Keratinocyte (primary cell): ENCODE results near the gene RALGAPA2. TPM values are rescaled to one million over a fixed set of nuclear protein-coding genes. Genes with fewer than 3 reads are reported as not detected.

Source experiments
- DNase-seq: peaks from one replicate; pipeline ENCODE4 v3.0.0-alpha.2; 2011; ENCODE audit warnings: low read depth, missing footprints, low spot score
- FAIRE-seq: peaks from 2 replicates; lab custom pipeline; 2011; peaks lifted over from hg19 to GRCh38; lab: Jason Lieb, UNC
- H2AFZ ChIP-seq: 2 replicates; pipeline ENCODE4 v1.6.0; 2012; ENCODE audit warnings: low read length, control low read depth, inconsistent platforms; ENCODE audit not compliant: control insufficient read depth
- H3K27ac ChIP-seq: 2 replicates; pipeline ENCODE4 v1.5.1; 2011; ENCODE audit warnings: low read length; ENCODE audit not compliant: control insufficient read depth, insufficient read depth
- H3K27me3 ChIP-seq: 3 replicates; pipeline ENCODE4 v1.6.0; 2011; ENCODE audit warnings: low read length; ENCODE audit not compliant: control insufficient read depth, insufficient read depth; ENCODE audit errors: extremely low read depth
- H3K36me3 ChIP-seq, 2 experiments: 2 replicates in 1 of 2; 3 replicates in 1 of 2; pipeline ENCODE4 v1.5.1; 2011; ENCODE audit warnings: low read length in 2 of 2, mild to moderate bottlenecking in 1 of 2; ENCODE audit not compliant: control insufficient read depth in 2 of 2, insufficient read depth in 2 of 2; ENCODE audit errors: extremely low read depth in 1 of 2
- H3K4me1 ChIP-seq: 3 replicates; pipeline ENCODE4 v1.5.1; 2011; ENCODE audit warnings: low read length; ENCODE audit not compliant: control insufficient read depth, insufficient read depth; ENCODE audit errors: extremely low read depth
- H3K4me2 ChIP-seq: 3 replicates; pipeline ENCODE4 v1.6.0; 2011; ENCODE audit warnings: low read depth, low read length; ENCODE audit not compliant: control insufficient read depth, insufficient read depth; ENCODE audit errors: extremely low read depth
- H3K4me3 ChIP-seq, 3 experiments: fragments of 200-600 bp in 1 of 3; sonication (generic) in 1 of 3; 2 replicates in 2 of 3; 3 replicates in 1 of 3; pipeline ENCODE4 v1.5.1; 2011 to 2016; ENCODE audit warnings: low read length in 3 of 3, mild to moderate bottlenecking in 3 of 3, control low read depth in 2 of 3, inconsistent platforms in 1 of 3, low read depth in 1 of 3, mixed read lengths in 1 of 3, mixed run types in 1 of 3, moderate library complexity in 1 of 3; ENCODE audit not compliant: control insufficient read depth in 2 of 3, insufficient read depth in 2 of 3; ENCODE audit errors: extremely low read depth in 1 of 3
- H3K79me2 ChIP-seq: 2 replicates; pipeline ENCODE4 v1.6.0; 2012; ENCODE audit warnings: low read length; ENCODE audit not compliant: control insufficient read depth, insufficient read depth
- H3K9ac ChIP-seq: 3 replicates; pipeline ENCODE4 v1.6.0; 2011; ENCODE audit warnings: low read length; ENCODE audit not compliant: control insufficient read depth, insufficient read depth; ENCODE audit errors: extremely low read depth
- H3K9me1 ChIP-seq: 3 replicates; pipeline ENCODE4 v1.6.0; 2011; ENCODE audit warnings: low read length; ENCODE audit not compliant: control insufficient read depth, insufficient read depth; ENCODE audit errors: extremely low read depth
- H3K9me3 ChIP-seq: 2 replicates; pipeline ENCODE4 v1.5.1; 2012; ENCODE audit warnings: low read depth, low read length; ENCODE audit not compliant: control insufficient read depth
- H4K20me1 ChIP-seq: 3 replicates; pipeline ENCODE4 v1.6.0; 2011; ENCODE audit warnings: low read length; ENCODE audit not compliant: control insufficient read depth, insufficient read depth; ENCODE audit errors: extremely low read depth
- CTCF ChIP-seq, 3 experiments: IDR thresholded peaks in 1 of 3; conservative IDR thresholded peaks in 1 of 3; optimal IDR thresholded peaks in 1 of 3; 2 replicates in 2 of 3; 3 replicates in 1 of 3; pipeline versions ENCODE3 to v1.5.1; 2011; ENCODE audit warnings: low read length in 3 of 3, mild to moderate bottlenecking in 3 of 3, moderate library complexity in 2 of 3, control low read depth in 1 of 3, inconsistent platforms in 1 of 3; ENCODE audit not compliant: insufficient read depth in 2 of 3; ENCODE audit errors: extremely low read depth in 1 of 3
- EZH2 ChIP-seq: IDR thresholded peaks from one replicate; pipeline ENCODE4 v1.6.1; 2012; ENCODE audit warnings: inconsistent platforms, mild to moderate bottlenecking, low read length, moderate library complexity
- dilution Hi-C: fragments of 300-500 bp; cut with MboI; formaldehyde crosslinking; loops from one replicate; pipeline ENCODE4 v1.7.0; 2020; ENCODE audit warnings: low sequenced_read_pairs; ENCODE audit not compliant: extremely low pct_ligation_motif_present
- polyA plus RNA-seq, 5 experiments: library from polyadenylated mRNA; depleted of rRNA in 3 of 5; stranded (reverse) in 3 of 5; stranded (forward) in 1 of 5; unstranded in 1 of 5; fragments of >200 nt; gene quantifications; 1 replicate in 1 of 5; 2 replicates in 3 of 5; 3 replicates in 1 of 5; pipeline versions ENCODE4 v1.2.1 to v1.2.3, GENCODE V29; 2011 to 2012; ENCODE audit warnings: missing spikeins in 2 of 5, low read depth in 1 of 5, low replicate concordance in 1 of 5

The RALGAPA2 gene
- polyA plus RNA-seq, 1 donor (not counting 4 experiments of a cell fraction or from before 2014, with no cell fraction given): 3.2 TPM

- no peaks in the 10 kb centered on the region for H3K36me3 ChIP-seq
- no peaks in the 10 kb centered on the region for H3K9me3 ChIP-seq
- H3K9me1 ChIP-seq: no peaks in the 10 kb centered on the region
- dilution Hi-C loops: no loop called here
- H3K4me3 ChIP-seq: no peak overlapping the region
- H4K20me1 ChIP-seq: no peaks in the 10 kb centered on the region
- TF ChIP-seq CTCF (optimal IDR thresholded peaks at IDR 0.05 in 1 of 3, IDR thresholded peaks at IDR 0.05 in 1 of 3, conservative IDR thresholded peaks at IDR 0.05 in 1 of 3; ENCODE audit: extremely low read depth in 1 of 3, insufficient read depth in 2 of 3, low read length in 3 of 3) (no peak), EZH2 (no peak)
- DNase-seq (no peak), FAIRE-seq (no peak)
- no peak overlapping the region for H2AFZ ChIP-seq
- no peaks in the 10 kb centered on the region for H3K27me3 ChIP-seq
- H3K4me1 ChIP-seq: no peaks in the 10 kb centered on the region
- no peak overlapping the region for H3K4me2 ChIP-seq
- no peaks in the 10 kb centered on the region for H3K79me2 ChIP-seq
- no peak overlapping the region for H3K27ac ChIP-seq
- no peak overlapping the region for H3K9ac ChIP-seq
Measured at GRCh38 chr20:20414640-20415220, 297.7 kb downstream of the RALGAPA2 start.

- Histone ChIP-seq H3K4me2 (no peak overlapping the region), H3K9me1 (no peaks in the 10 kb centered on the region), H3K27ac (no peak overlapping the region), H3K79me2 (no peaks in the 10 kb centered on the region), H3K9ac (no peak overlapping the region), H3K9me3 (no peaks in the 10 kb centered on the region), H3K4me1 (no peaks in the 10 kb centered on the region), H2AFZ (no peak overlapping the region), H3K36me3 (no peaks in the 10 kb centered on the region), H3K4me3 (no peak overlapping the region), H3K27me3 (no peaks in the 10 kb centered on the region), H4K20me1 (no peaks in the 10 kb centered on the region)
- dilution Hi-C loops: no loop called here
- TF ChIP-seq CTCF (optimal IDR thresholded peaks at IDR 0.05 in 1 of 3, IDR thresholded peaks at IDR 0.05 in 1 of 3, conservative IDR thresholded peaks at IDR 0.05 in 1 of 3; ENCODE audit: extremely low read depth in 1 of 3, insufficient read depth in 2 of 3, low read length in 3 of 3): no peak
- no peak for TF ChIP-seq EZH2
- no peak for FAIRE-seq
- no peak for DNase-seq
Measured at GRCh38 chr20:20413810-20414281, 298.6 kb downstream of the RALGAPA2 start.
